ENCODE data around the gene RASL10B. TPM values are rescaled to one million over a fixed set of nuclear protein-coding genes. Genes with fewer than 3 reads are reported as not detected.

Gene RASL10B
- total RNA-seq, 2 donors from 2014 or later, result 0.14 TPM; not detected in 1

DNA sequence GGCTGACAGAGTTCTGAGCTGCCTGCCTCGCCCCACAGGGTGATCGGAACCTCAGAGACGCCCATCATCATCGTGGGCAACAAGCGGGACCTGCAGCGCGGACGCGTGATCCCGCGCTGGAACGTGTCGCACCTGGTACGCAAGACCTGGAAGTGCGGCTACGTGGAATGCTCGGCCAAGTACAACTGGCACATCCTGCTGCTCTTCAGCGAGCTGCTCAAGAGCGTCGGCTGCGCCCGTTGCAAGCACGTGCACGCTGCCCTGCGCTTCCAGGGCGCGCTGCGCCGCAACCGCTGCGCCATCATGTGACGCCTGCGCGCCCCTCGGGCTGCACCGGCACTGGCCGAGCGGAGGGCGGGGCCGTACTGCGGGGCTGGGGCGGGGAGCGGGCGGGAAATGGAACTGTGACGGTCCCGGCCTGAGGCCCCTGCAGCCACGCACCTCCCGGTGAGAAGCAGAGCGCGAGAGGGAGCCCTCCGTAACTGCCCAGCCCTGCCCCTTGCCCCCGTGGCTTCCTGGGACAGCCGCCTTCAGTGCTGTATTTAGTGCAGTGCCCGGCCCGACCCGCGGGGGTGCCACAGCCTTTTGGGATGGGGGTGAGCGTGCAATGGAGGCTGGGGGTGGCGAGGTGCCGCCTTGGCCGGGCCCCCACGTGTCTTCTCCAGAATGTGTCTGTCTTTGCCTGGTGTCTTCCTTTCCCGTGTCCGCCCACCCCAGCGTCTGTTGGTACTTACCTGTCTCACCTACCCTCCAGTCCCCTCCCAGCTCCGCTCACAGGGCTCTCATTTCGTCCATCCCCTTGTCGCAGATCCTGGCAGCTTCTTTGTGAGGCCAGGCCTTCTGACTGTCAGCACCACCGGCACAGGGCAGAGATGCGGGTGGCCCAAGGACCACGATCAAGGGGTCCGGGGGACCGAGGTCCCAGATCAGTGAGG lies 9.8 kb downstream of the RASL10B start:
- Mint-ChIP-seq H3K27me3 (peaks cover 12 to 23% of the 10 kb centered on the region in 2 donors), H3K9me3 (no peaks in the 10 kb centered on the region), H3K4me1 (ENCODE audit: low read depth in 2 of 2) (peaks cover 2 to 4% of the 10 kb centered on the region in 2 donors), H3K4me3 (peak overlapping the region; percentile 38), H3K36me3 (no peaks in the 10 kb centered on the region), H3K27ac (no peak overlapping the region)
- no peak for DNase-seq (ENCODE audit: low spot score)
- ATAC-seq, result peak; percentile 40 to 48

- DNase-seq (ENCODE audit: low spot score) (no peak), ATAC-seq (no peak)
- H3K9me3 Mint-ChIP-seq, result no peaks in the 10 kb centered on the region
- H3K36me3 Mint-ChIP-seq, result no peaks in the 10 kb centered on the region
- no peak overlapping the region for H3K4me3 Mint-ChIP-seq
- H3K27ac Mint-ChIP-seq, result no peak overlapping the region
- H3K27me3 Mint-ChIP-seq, result peaks cover 12 to 23% of the 10 kb centered on the region in 2 donors
- peaks cover 2 to 4% of the 10 kb centered on the region in 2 donors for H3K4me1 Mint-ChIP-seq (ENCODE audit: low read depth in 2 of 2)
Observed at GRCh38 chr17:35742496-35742895, 11.1 kb downstream of the RASL10B start.

GRCh38 chr17:35742896-35743477 lies 11.5 kb downstream of the RASL10B start:
- H3K27me3 Mint-ChIP-seq, result peaks cover 12 to 23% of the 10 kb centered on the region in 2 donors
- peaks cover 2 to 4% of the 10 kb centered on the region in 2 donors for H3K4me1 Mint-ChIP-seq (ENCODE audit: low read depth in 2 of 2)
- no peak overlapping the region for H3K4me3 Mint-ChIP-seq
- ATAC-seq, result no peak
- H3K27ac Mint-ChIP-seq, result no peak overlapping the region
- no peak for DNase-seq (ENCODE audit: low spot score)
- no peaks in the 10 kb centered on the region for H3K9me3 Mint-ChIP-seq
- no peaks in the 10 kb centered on the region for H3K36me3 Mint-ChIP-seq

DNA sequence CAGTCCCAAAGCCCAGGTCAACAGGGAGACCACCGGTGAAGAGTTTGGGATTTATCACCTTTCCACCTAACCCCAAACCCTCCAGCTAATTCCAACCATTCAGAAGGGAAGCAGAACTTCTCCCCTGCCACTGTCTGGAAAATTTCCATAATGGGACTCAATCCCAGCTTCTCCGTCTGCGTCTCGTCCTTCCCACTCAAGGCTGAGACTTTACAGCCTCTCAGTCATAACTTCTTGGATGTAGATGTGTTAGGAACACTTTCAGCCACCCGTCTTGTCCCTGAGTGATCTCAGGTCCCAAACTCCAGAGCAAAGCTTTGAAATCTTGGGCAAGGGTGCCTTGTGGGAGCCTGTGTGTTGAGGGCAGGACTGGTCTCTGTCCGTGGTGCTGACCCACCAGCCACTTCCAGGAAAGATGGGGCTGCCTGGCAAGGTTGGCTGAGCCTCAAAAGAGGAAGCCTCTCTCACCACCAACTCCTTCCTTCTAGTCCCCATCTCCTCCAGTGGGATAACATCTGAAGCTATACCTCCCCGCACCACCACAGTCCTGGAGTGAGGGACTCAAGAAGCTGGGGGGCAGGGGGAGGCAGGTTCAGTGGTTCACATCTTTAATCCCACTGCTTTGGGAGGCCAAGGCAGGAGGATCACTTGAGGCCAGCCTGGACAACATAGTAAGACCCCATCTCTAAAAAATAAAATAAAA lies 12.3 kb downstream of the RASL10B start:
- H3K4me1 Mint-ChIP-seq (ENCODE audit: low read depth in 2 of 2), result peaks cover 2 to 4% of the 10 kb centered on the region in 2 donors
- peaks cover 12 to 23% of the 10 kb centered on the region in 2 donors for H3K27me3 Mint-ChIP-seq
- no peaks in the 10 kb centered on the region for H3K9me3 Mint-ChIP-seq
- no peaks in the 10 kb centered on the region for H3K36me3 Mint-ChIP-seq
- no peak overlapping the region for H3K27ac Mint-ChIP-seq
- ATAC-seq, result no peak
- no peak for DNase-seq (ENCODE audit: low spot score)
- H3K4me3 Mint-ChIP-seq, result no peak overlapping the region

DNA sequence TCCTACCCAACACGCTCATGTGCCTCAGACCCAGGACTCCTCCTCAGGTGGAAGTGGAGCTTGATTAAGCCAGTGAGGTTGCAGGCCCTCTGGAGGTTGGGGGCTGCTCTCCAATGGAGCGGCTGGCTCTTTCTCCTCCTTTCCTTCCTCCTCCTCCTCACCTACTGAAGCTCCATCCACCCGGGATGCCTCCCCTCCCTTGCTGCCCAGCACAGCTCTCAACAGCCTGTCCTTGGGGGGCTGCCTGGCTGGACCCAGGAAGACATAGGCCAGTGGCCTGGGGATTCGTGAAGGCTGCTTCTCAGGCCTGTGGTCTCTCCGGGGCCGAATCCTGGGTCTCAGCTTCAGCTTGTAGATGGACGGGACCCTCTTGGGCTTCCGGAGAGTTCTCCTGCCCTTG lies 13.4 kb downstream of the RASL10B start:
- H3K27ac Mint-ChIP-seq, result no peak overlapping the region
- peaks cover 2 to 4% of the 10 kb centered on the region in 2 donors for H3K4me1 Mint-ChIP-seq (ENCODE audit: low read depth in 2 of 2)
- ATAC-seq (no peak), DNase-seq (ENCODE audit: low spot score) (no peak)
- H3K4me3 Mint-ChIP-seq, result no peak overlapping the region
- no peaks in the 10 kb centered on the region for H3K9me3 Mint-ChIP-seq
- no peaks in the 10 kb centered on the region for H3K36me3 Mint-ChIP-seq
- H3K27me3 Mint-ChIP-seq, result peaks cover 22 to 23% of the 10 kb centered on the region in 2 donors

DNA sequence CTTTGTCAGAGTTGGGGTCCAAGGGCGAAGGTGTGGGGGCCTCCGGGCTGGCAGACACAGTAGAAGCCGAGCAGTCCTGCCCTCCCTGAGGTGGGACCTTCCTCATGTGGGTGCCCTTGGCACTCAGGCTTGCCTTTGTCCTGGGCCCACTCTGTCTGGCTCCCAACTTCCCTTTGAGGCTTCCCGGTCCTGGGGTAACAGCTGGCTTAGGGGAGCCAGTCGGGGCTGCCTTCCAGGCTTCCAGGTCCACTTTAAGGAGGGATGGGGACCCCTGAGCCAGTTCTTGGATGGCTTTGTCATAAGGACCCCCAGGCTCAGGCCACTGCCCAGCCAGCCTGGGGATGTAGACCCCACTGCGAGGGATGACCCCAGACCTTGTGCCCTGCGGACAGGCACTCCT lies 13.8 kb downstream of the RASL10B start:
- no peak for DNase-seq (ENCODE audit: low spot score)
- Mint-ChIP-seq H3K4me3 (no peak overlapping the region), H3K36me3 (no peaks in the 10 kb centered on the region), H3K9me3 (no peaks in the 10 kb centered on the region), H3K4me1 (ENCODE audit: low read depth in 2 of 2) (peaks cover 2 to 4% of the 10 kb centered on the region in 2 donors), H3K27ac (no peak overlapping the region), H3K27me3 (peaks cover 22% of the 10 kb centered on the region in 2 donors)
- no peak for ATAC-seq

DNA sequence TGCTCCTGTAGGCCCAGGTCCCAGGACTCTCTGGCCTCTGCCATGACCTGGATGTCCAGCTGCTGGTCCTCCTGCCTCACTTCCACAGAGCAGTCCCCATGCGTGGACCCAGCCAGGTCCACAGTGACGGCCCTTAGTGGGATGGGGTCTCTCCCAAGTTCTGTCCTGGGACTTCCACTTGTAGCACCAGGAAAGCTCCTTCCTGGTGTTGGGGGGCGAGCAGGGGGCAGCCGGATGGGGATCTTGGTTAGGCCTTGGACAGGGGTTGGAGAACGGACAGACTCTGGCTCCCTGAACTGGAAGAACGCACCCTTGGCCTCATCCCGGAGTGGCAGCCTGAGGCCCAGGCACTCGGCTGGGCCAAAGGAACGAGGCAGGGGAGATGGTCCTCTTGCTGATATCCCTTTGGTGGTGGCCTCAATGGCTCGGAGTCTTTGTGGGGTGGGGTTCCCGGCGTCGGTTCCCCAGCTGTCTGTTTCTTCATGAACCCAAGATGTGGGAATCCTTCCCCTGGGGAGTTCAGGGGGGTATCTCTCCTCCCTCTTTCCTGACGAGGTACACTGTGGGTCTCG lies 14.4 kb downstream of the RASL10B start:
- no peaks in the 10 kb centered on the region for H3K36me3 Mint-ChIP-seq
- H3K27ac Mint-ChIP-seq, result no peak overlapping the region
- H3K4me3 Mint-ChIP-seq, result no peak overlapping the region
- ATAC-seq, result no peak
- H3K9me3 Mint-ChIP-seq, result no peaks in the 10 kb centered on the region
- H3K4me1 Mint-ChIP-seq (ENCODE audit: low read depth in 2 of 2), result peaks cover 2 to 4% of the 10 kb centered on the region in 2 donors
- DNase-seq (ENCODE audit: low spot score), result no peak
- H3K27me3 Mint-ChIP-seq, result peaks cover 24% of the 10 kb centered on the region in 2 donors

GRCh38 chr17:35747540-35748017 lies 16.1 kb downstream of the RASL10B start:
- Mint-ChIP-seq H3K36me3 (no peaks in the 10 kb centered on the region), H3K27ac (no peak overlapping the region), H3K4me3 (no peak overlapping the region), H3K27me3 (peaks cover 19% of the 10 kb centered on the region in 2 donors), H3K9me3 (no peaks in the 10 kb centered on the region), H3K4me1 (ENCODE audit: low read depth in 2 of 2) (no peaks in the 10 kb centered on the region)
- peak; percentile 74 for DNase-seq (ENCODE audit: low spot score)
- peak; percentile 75 to 76 for ATAC-seq

GRCh38 chr17:35748341-35748841 lies 17.0 kb downstream of the RASL10B start:
- H3K27me3 Mint-ChIP-seq, result peaks cover 18 to 19% of the 10 kb centered on the region in 2 donors
- H3K4me1 Mint-ChIP-seq (ENCODE audit: low read depth in 2 of 2), result no peaks in the 10 kb centered on the region
- no peak for ATAC-seq
- no peaks in the 10 kb centered on the region for H3K36me3 Mint-ChIP-seq
- H3K27ac Mint-ChIP-seq, result no peak overlapping the region
- DNase-seq (ENCODE audit: low spot score), result no peak
- H3K4me3 Mint-ChIP-seq, result no peak overlapping the region
- H3K9me3 Mint-ChIP-seq, result no peaks in the 10 kb centered on the region

GRCh38 chr17:35748979-35749378 lies 17.5 kb downstream of the RASL10B start:
- no peak overlapping the region for H3K4me3 Mint-ChIP-seq
- no peaks in the 10 kb centered on the region for H3K4me1 Mint-ChIP-seq (ENCODE audit: low read depth in 2 of 2)
- no peaks in the 10 kb centered on the region for H3K9me3 Mint-ChIP-seq
- no peaks in the 10 kb centered on the region for H3K36me3 Mint-ChIP-seq
- H3K27me3 Mint-ChIP-seq, result peaks cover 16 to 19% of the 10 kb centered on the region in 2 donors
- no peak for DNase-seq (ENCODE audit: low spot score)
- no peak overlapping the region for H3K27ac Mint-ChIP-seq
- ATAC-seq, result no peak

DNA sequence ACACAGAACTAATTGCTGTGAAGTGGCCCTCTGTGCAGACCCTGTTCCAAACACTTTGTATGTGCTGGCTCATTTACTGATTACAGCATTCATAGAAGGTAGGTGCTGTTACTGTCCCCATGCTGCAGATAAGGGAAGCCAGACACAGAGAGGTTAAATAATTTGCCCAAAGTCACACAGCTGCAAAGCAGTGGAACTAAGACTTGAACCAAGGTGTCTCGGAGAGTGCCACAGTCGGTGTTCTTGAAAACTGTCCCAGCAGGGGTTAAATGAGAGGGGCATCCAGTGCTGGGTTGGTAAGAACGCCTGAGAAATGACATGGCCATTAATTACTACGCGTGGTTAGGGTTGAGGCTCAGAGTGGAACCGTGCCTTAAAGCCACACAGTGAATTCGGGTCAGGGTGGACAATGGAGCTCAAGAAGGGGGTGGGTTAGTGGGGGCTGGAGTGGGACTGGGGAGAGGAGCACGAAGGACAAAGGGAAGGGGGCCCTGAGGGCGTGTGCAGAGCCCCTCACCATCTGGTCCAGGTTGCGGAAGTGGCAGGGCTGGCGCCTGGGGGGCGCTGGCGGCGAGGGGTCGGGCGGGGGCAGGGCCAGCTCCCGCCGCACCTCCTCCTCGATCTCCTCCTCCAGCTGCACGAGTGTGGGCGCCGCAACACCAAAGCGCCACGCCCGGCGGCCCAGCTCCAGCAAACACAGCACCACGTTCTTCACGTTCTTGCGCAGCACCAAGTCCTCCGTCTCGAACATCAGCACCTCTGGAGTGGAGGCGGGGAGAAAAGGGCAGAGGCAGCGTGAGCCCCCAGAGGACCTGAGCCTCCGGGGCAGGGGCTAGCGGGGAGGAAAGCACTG lies 18.3 kb downstream of the RASL10B start:
- peaks cover 16 to 19% of the 10 kb centered on the region in 2 donors for H3K27me3 Mint-ChIP-seq
- no peaks in the 10 kb centered on the region for H3K9me3 Mint-ChIP-seq

GRCh38 chr17:35750526-35751395 lies 19.3 kb downstream of the RASL10B start:
- Mint-ChIP-seq H3K4me3 (no peak overlapping the region), H3K27me3 (peaks cover 16 to 19% of the 10 kb centered on the region in 2 donors), H3K36me3 (no peaks in the 10 kb centered on the region), H3K27ac (no peak overlapping the region), H3K4me1 (ENCODE audit: low read depth in 2 of 2) (no peaks in the 10 kb centered on the region), H3K9me3 (no peaks in the 10 kb centered on the region)
- ATAC-seq (no peak), DNase-seq (ENCODE audit: low spot score) (no peak)

More for the DNA sequence above, 18.3 kb downstream of the RASL10B start:
- Mint-ChIP-seq H3K27ac (no peak overlapping the region), H3K4me3 (no peak overlapping the region), H3K36me3 (no peaks in the 10 kb centered on the region), H3K4me1 (ENCODE audit: low read depth in 2 of 2) (no peaks in the 10 kb centered on the region)
- no peak for DNase-seq (ENCODE audit: low spot score)
- no peak for ATAC-seq
